Myometrial cell (primary cell): ENCODE data around the gene MAGEE1. TPM values are rescaled to one million over a fixed set of nuclear protein-coding genes. Genes with fewer than 3 reads are reported as not detected.

Experiments used
- total RNA-seq: library from RNA; depleted of rRNA; stranded (reverse); fragments of >200 nt; gene quantifications from 2 replicates; pipeline ENCODE4 v1.2.3, GENCODE V29; 2015

MAGEE1 gene, protein sequence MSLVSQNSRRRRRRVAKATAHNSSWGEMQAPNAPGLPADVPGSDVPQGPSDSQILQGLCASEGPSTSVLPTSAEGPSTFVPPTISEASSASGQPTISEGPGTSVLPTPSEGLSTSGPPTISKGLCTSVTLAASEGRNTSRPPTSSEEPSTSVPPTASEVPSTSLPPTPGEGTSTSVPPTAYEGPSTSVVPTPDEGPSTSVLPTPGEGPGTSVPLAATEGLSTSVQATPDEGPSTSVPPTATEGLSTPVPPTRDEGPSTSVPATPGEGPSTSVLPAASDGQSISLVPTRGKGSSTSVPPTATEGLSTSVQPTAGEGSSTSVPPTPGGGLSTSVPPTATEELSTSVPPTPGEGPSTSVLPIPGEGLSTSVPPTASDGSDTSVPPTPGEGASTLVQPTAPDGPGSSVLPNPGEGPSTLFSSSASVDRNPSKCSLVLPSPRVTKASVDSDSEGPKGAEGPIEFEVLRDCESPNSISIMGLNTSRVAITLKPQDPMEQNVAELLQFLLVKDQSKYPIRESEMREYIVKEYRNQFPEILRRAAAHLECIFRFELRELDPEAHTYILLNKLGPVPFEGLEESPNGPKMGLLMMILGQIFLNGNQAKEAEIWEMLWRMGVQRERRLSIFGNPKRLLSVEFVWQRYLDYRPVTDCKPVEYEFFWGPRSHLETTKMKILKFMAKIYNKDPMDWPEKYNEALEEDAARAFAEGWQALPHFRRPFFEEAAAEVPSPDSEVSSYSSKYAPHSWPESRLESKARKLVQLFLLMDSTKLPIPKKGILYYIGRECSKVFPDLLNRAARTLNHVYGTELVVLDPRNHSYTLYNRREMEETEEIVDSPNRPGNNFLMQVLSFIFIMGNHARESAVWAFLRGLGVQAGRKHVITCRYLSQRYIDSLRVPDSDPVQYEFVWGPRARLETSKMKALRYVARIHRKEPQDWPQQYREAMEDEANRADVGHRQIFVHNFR
- 0.53 and 0.86 TPM in 2 replicates for total RNA-seq

GRCh38 chrX:76427560-76428242 is at the start of gene MAGEE1:
MAGEE1 (plus strand) TSS chrX:76427710; CDS start chrX:76427931, 221 bp downstream.

